Measurements from ENCODE around the gene HSPA12B. TPM values are rescaled to one million over a fixed set of nuclear protein-coding genes. Genes with fewer than 3 reads are reported as not detected.

HSPA12B gene
- total and polyA plus RNA-seq, 2 donors (not counting 3 experiments of a cell fraction or from before 2014, with no cell fraction given) = 3.7 to 6.6 TPM

DNA sequence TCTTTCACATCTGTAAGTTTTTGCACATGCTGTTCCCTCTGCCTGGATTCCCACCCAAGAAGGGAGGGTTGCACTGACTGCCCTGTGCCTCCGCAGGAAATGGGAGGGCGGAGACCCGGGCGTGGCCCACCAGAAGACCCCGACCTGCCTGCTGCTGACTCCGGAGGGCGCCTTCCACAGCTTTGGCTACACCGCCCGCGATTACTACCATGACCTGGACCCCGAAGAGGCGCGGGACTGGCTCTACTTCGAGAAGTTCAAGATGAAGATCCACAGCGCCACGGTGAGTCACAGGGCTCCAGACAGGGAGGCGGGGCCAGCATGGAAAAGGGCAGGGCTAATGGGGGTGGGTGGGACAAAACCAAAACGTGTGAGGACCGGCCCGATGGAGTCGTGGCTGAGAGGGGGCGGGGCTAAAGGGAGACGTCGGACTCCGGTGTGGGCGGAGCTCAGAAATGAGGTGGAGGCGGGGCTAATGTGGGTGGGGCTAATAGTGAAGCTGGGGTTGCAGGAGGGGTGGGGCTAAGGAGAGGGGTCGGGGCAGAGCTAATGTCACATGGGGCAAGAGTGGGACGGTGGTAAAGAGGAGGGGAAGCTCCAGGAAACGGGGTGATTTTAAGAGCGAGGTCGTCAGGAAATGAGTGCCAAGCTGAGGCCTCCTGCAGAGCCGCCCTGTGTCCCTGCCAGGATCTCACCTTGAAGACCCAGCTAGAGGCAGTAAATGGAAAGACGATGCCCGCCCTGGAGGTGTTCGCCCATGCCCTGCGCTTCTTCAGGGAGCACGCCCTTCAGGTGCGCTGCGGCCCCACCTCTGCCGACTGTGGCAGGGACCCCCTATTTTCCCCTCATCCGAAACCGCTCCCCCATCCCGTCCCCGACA lies 12.6 kb downstream of the HSPA12B start:
- Histone ChIP-seq H3K4me3 (replicated peaks in 1 of 3; ENCODE audit: insufficient read depth in 1 of 3, low read depth in 1 of 3, low read length in 3 of 3) (no peak overlapping the region), H3K36me3 (ENCODE audit: control insufficient read depth in 2 of 2, extremely low read depth in 1 of 2, insufficient read depth in 2 of 2, low read length in 2 of 2) (no peaks in the 10 kb centered on the region), H3K27ac (ENCODE audit: insufficient read depth, low read depth, low read length) (no peak overlapping the region), H3K9me3 (replicated peaks; ENCODE audit: control insufficient read depth, insufficient read depth, low read length) (no peaks in the 10 kb centered on the region), H3K4me2 (ENCODE audit: insufficient read depth, low read length) (no peak overlapping the region), H3K27me3 (ENCODE audit: control insufficient read depth in 2 of 2, insufficient read depth in 2 of 2, low read length in 2 of 2) (no peaks in the 10 kb centered on the region), H2AFZ (ENCODE audit: low read depth, low read length) (peak overlapping the region; percentile 59), H3K4me1 (ENCODE audit: control insufficient read depth, extremely low read depth, insufficient read depth, low read length) (no peaks in the 10 kb centered on the region), H3K79me2 (ENCODE audit: control insufficient read depth, insufficient read depth, low read length) (no peaks in the 10 kb centered on the region), H3K9ac (replicated peaks; ENCODE audit: extremely low read depth, insufficient read depth, low read length) (no peak overlapping the region), H3K9me1 (replicated peaks; ENCODE audit: control insufficient read depth, extremely low read depth, insufficient read depth, low read length) (no peaks in the 10 kb centered on the region), H4K20me1 (replicated peaks; ENCODE audit: control insufficient read depth, extremely low read depth, insufficient read depth, low read length) (no peaks in the 10 kb centered on the region)
- FAIRE-seq = peak; percentile 77
- dilution Hi-C loops (cut with MboI; ENCODE audit: extremely low pct_ligation_motif_present, low sequenced_read_pairs) (no loop called here), intact Hi-C loops (cut with micrococcal nuclease) (no loop called here)
- CTCF ChIA-PET = interaction anchor here (1.0 to 2.9 kb wide), 5 partner anchors 12 to 69 kb away, joined by 3 to 16 read pairs (median 5); partner anchors contain the start of gene ADISSP
- no peak for TF ChIP-seq GATA2 (IDR thresholded peaks at IDR 0.05; ENCODE audit: insufficient read depth, insufficient read length, low read depth, low read length)
- TF ChIP-seq FOS (IDR thresholded peaks at IDR 0.05; ENCODE audit: borderline replicate concordance, insufficient read depth, low read length) = no peak
- no peak for TF ChIP-seq JUN (IDR thresholded peaks at IDR 0.05; ENCODE audit: borderline replicate concordance, insufficient read depth, insufficient read length, low read depth)
- no peak for TF ChIP-seq POLR2AphosphoS5 (IDR thresholded peaks at IDR 0.05; ENCODE audit: insufficient read depth, low read depth, low read length)
- TF ChIP-seq, protein P1, sequence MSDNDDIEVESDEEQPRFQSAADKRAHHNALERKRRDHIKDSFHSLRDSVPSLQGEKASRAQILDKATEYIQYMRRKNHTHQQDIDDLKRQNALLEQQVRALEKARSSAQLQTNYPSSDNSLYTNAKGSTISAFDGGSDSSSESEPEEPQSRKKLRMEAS (IDR thresholded peaks at IDR 0.05; ENCODE audit: insufficient read depth, insufficient read length) = no peak
- TF ChIP-seq, protein P2, sequence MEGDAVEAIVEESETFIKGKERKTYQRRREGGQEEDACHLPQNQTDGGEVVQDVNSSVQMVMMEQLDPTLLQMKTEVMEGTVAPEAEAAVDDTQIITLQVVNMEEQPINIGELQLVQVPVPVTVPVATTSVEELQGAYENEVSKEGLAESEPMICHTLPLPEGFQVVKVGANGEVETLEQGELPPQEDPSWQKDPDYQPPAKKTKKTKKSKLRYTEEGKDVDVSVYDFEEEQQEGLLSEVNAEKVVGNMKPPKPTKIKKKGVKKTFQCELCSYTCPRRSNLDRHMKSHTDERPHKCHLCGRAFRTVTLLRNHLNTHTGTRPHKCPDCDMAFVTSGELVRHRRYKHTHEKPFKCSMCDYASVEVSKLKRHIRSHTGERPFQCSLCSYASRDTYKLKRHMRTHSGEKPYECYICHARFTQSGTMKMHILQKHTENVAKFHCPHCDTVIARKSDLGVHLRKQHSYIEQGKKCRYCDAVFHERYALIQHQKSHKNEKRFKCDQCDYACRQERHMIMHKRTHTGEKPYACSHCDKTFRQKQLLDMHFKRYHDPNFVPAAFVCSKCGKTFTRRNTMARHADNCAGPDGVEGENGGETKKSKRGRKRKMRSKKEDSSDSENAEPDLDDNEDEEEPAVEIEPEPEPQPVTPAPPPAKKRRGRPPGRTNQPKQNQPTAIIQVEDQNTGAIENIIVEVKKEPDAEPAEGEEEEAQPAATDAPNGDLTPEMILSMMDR (IDR thresholded peaks at IDR 0.05; ENCODE audit: extremely low read depth in 1 of 2, insufficient read depth in 1 of 2, low read depth in 1 of 2, low read length in 2 of 2) = no peak
- TF ChIP-seq POLR2A (IDR thresholded peaks at IDR 0.05; ENCODE audit: low read depth, low read length) = no peak
- no peak for TF ChIP-seq EZH2 (IDR thresholded peaks at IDR 0.05; ENCODE audit: borderline replicate concordance, low read depth, low read length, severe bottlenecking)
- TF ChIP-seq MYC (IDR thresholded peaks at IDR 0.05; ENCODE audit: low read depth, low read length) = no peak
- peak; percentile 73 for DNase-seq (ENCODE audit: low read depth, low spot score)
- BruUV-seq (replicated peaks) = no TSS peak
- POLR2A ChIA-PET = interaction anchor here (1.0 kb wide), 1 partner anchor 23 kb away, joined by 3 read pairs; the partner anchor contains the start of gene ADISSP
